Skin of body (tissue), 2 donors: ENCODE measurements around the gene NOTCH2. TPM values are rescaled to one million over a fixed set of nuclear protein-coding genes. Genes with fewer than 3 reads are reported as not detected.

Experiments
- DNase-seq: peaks from one replicate; lab custom pipeline; 2025; lab: John Stamatoyannopoulos, UW
- total RNA-seq: library from RNA; depleted of rRNA; stranded (reverse); fragments of >200 nt; gene quantifications from one replicate; pipeline ENCODE4 v1.2.3, GENCODE V29; 2014

The NOTCH2 gene
- total RNA-seq, 1 donor from 2014 or later: 188 TPM

DNA sequence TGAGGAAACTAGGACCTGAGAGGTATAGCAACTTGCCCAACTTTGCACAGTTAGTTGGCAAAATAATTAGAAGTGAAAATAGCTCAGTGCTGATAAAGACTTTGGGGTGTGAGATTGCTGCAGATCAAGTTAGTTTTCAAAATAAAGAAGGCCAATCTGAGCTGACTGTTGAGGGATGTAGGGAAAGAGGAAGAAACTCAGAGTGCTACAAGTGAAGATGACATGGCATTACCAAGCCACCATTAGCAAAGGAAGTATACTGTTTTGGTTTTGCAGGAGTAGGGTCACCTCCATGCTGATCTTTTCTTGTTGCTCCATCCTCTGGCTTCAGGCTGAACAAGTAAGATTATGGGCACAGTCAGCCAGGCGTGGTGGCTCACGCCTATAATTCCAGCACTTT lies 94.5 kb downstream of the NOTCH2 start:
- DNase-seq: no peak

DNA sequence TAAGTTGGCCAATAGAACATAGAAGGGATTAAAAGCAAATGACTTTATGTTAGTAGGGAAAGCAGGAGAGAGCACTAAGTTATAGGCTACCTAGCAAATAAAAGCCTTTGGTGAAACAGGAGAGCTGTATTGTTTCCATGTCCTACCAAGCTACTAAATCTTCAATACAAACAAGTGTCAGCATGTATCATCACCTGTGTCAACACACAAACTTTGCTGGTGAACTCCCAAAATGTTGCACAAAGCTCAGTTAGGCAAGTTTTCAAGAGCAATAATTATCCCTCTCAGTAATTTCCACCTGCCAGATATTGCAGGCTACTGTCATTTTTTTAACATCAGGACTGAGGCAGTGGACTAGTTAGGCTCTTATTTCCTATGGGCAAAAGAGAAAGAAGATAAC lies 95.4 kb downstream of the NOTCH2 start:
- DNase-seq: no peak

DNA sequence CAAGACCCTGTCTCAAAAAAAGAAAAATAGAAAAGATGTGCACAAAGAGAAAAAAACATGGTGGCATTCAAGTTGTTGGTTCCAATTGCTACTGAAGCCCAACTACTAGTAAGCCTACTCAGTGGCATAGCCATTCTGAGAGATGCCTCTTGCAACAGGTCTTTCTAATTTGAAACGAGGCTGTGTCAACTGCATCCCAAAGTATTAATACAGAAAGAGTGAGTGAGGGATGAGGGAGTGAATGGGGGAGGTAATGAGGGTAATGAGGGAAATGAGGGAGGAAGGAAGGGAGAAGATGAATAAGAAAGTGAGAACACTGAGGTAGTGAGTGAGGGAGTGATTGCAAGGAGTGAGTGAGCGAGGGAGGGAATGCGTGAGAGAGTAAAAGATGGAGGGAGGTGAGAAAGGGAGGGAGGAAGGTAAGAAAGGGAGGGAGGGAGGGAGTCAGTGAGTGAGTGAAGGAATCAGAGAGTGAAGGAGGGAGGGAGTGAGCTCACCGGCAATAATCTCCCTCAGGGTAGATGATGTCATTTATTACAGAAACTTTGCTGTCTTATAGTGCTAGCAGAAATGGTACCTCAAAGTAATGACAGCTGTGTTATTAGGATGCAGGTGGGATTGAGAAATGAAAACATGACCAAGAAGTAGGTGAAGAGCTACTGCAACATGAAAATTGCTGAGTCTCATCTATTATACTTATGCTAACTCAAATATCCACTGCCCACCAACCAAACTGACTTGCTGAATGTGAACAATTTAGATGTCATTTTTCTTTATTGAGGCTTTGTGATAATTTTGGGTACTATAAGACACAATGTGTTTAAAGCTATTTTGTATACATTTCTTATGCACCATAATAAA lies 97.5 kb downstream of the NOTCH2 start:
- no peak for DNase-seq

DNA sequence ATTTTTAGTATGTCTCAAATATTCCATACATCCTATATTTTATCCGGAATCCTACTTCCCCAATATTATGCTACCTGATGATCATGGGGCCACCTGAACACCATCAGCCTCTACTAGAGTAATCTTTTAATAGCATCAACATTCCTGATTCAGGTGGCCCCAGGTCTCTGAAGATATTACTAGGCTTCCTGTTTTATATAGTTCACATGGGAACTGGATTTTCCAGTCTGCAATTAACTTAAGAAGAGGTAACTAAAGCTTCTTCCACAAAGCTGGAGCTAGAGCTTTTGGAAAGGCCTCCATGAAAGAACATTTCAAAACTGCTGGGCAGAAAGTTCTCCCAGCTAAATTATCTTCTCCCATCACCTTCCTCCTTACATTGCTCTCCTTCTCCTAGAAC lies 100.9 kb downstream of the NOTCH2 start:
- DNase-seq: no peak

DNA sequence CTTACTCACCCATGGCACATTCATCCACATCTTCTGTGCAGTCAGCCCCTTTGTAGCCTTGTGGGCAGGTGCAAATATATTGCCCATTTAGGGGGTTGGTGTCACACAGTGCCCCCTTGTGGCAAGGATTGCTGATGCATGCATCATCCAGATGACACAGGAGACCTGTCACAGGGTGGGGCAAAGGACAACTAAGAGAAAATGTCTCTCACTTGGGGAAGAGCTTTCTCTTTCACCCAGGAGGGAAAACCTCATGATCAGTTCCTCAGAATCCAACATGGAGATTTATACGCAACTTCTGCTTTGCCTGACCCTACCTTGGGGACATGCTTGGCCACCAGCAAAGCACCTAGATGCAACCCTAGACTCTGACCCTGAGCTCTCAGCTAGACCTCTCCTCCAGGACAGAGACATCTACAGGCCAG lies 101.4 kb downstream of the NOTCH2 start:
- no peak for DNase-seq

DNA sequence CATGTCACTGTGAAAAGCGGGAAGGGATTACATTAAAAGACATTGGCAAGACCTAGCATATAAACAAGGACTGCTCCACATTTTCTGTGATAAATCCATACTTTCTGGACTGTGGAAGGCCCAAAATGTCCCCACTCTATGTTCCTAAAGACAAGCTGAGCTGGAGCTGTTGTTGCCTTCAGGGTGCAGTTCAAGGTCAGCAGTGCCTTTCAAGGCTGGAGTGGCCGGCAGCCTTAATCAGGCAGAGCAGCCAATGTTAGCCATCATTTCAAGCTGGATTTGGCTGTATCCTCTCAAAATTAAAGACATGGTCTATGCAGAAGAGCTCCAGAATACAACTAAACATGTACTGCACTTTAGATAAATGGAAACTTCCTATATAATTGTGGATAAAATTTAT lies 102.8 kb downstream of the NOTCH2 start:
- DNase-seq: no peak

DNA sequence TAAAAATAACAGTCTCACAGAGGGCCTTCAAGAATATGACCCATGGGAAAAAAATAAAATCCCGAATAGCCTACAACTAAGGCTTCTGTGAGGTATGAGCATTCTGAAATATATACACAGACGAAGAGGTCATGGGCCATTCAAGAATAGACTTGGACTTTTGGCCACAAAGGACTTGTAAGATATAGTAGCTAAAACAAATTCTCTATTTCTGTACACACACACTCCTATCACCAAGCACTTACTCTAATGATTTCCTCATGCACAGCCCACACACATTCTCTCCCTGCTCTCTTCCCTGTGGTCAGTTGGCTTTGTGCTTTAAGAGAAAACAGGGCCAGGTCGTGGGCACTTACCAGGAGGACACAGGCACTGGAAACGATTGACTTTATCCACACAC lies 103.4 kb downstream of the NOTCH2 start:
- peak; percentile 26 for DNase-seq

DNA sequence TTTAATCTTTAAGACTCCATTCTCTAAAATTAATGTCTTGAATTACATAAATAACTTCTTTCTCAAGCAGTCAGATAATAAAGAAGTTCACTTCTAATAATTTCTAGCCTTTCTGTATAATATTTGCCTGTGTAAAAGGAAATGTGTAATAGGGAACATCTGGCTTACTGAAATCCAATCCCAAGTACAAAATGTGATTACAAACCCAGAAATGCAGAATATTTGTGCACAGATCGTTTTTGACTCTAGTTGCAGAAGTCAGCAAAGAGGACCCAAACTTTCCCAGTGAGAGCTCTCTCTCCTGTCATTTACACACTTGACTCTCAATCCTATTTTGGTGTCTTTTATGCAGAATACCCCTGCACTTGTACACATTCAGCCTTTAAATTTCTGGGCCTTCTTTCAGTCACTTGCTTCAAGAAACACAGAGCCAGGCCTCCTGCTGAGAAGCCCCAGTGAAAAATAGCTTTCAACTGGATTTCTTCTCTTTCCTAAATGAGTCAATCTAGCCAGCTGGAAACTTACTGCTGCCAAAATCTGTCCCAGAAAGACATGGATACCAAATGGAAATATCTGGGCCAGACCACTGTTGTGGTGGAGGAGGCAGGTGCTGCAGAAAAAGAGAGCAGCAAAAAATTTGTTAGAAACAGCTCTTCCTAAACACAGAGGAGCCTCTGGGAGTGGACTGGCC lies 104.6 kb downstream of the NOTCH2 start:
- DNase-seq: peak; percentile 30

DNA sequence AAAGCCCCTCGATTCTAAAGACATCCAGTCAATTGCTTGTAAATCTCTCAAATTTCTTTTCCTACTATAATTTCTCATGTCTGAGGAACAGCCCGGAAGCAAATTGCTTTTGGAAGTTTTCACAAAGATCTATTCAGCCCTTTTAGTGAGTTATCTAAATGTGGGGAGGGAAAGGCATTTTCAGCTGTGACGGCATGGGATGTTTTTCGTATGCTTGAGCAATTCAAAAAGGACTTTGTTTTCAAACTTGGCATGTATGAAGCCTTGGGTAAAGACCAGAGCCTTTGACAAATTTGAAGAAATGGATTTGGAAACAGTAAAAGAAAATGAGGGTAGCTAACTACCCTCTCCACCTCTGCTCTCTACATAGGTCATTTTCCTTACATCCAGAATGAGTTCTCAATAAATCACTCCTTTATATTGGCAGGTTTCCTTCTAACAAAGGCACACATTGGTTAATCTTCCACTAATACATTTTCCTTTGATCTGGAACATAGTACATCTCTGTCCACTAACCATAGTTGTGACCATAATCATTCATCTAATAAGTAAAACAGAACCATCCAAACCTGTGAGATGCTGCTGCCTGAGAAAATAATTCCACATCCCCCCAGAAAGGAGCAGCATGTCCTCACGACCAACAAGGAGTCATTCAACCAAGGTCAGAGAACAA lies 107.0 kb downstream of the NOTCH2 start:
- DNase-seq: no peak

DNA sequence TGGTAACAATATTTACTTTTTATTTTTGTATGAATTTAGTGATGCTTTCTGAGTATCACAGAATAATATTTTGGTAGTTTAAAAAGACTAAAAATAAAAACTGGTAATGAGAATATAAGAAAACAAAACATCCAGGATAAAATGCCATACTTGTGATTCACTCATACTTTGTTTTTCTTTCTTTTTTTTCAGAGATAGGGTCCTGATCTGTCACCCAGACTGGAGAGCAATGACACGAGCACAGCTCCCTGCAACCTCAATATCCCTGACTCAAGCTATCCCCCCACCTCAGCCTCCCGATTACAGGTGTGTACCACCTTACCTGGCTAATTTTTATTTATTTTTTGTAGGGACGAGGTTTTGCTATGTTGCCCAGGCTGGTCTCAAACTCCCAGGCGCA lies 109.0 kb downstream of the NOTCH2 start:
- no peak for DNase-seq

DNA sequence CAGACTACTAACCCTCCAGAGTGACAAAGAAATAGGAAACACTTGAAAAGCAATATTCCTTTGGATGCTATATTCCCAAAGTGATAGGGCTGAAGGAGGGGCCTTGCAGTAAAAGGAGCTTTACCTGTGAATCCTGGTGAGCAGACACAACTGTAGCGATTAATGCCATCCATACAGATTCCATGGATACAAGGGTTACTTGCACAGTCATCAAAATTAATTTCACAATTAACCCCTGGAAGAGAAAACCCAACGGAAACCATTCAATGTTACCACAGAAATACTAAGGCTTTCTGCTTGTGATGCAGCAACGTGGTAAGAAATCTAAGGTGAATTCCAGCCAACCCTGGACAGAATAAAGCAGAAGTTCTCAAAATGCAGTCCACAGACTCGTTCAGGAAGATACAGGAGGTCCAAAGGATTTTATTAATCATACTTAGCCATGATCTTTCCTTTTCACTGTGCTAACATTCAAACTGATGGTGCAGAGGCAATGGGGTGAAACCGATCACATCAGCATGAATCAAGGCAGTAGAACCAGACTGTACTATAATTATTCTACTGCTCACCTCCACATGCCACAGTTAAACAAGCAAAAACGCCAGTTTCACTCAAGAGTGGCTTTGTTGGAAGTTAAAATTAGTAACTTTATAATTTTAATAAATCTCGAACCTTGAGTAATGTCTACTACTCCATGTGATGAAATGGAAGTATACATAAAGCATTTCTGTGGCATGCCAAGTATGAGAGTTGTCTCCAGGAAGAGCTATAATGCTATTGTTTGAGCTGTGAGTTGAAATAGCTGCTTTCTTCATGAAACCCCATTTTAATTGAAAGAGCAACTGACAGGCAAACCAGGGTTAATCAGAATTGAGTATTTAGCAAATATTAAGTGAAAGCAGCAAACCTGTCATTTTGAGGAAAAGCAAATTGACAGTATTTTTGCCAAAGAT lies 109.9 kb downstream of the NOTCH2 start:
- DNase-seq: no peak

DNA sequence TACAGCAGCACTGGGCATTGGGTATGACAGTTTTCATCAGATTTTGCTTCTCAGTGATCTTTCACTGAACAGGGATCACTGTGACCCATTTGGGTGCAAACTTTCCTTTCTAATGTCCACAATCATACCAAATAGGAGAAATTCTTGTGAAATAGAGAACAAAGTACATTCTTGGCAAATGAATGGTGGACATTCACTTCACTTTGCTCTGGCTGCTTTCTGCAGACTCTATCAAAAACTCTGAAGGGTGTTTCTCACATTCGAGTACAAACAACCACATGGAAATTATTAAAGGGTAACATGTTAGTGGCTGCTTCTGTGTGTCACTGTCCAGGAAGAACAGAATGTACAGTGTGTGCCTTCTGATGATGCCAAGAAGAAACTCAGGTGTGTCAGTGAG lies 111.2 kb downstream of the NOTCH2 start:
- no peak for DNase-seq

DNA sequence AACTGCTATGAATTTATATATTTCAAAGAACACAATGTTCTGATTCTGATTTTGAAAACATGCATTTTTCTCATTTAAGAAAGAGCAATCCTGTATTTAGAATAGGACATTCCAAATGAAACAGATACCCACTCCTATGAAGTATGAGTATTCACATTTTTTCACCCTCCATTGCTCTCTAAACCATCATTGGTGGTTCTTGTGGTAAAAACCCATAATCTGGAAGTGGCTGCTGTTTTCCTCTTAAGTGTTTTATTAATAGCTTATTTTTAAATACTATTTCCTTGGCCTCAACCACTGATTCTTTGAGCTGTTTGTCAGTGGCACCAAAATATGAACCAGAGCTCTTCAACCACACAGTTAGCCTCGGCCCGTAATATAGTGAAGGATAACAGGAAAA lies 113.2 kb downstream of the NOTCH2 start:
- DNase-seq: no peak

DNA sequence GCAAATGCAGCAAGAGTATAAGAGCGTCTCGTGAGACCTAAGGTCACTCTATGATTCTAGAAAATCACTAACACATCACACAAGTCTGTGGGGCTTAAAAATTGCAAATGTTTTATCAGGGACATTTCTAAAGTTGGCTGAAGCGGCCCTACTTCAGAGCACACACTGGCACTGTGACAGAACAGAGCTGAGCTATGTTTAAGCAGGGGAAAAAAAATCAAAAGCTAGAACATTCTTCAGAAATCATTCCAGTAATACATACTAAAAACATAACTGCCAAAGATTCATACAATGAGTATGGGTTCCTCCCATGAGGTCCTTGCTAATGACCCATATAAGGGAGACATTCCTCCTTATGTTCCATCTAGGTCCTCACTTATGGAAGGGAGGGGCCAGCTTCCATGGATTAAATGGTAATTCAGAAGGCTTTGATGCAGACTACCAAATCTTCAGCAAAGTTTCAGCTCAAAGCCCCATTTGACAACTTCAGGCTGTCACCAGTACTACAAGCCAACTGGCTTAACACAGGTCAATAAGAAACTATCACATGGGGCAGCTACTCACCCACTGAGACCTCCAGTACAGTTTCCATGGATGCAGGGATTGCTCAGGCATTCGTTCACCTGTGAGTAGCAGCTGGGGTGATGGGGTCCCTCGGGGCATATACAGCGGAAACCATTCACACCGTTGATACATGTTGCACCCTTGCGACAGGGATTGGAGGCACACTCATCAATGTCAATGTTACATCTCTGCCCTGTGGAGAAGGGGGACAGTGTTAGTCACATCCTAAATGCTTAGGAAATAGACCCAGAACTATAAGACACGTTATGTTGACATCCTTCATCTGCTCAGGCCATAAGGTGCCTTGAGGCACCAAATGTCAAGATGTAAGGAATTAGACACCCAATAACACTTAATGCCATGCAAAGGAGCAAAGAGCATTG lies 114.7 kb downstream of the NOTCH2 start:
- peak; percentile 8 for DNase-seq

DNA sequence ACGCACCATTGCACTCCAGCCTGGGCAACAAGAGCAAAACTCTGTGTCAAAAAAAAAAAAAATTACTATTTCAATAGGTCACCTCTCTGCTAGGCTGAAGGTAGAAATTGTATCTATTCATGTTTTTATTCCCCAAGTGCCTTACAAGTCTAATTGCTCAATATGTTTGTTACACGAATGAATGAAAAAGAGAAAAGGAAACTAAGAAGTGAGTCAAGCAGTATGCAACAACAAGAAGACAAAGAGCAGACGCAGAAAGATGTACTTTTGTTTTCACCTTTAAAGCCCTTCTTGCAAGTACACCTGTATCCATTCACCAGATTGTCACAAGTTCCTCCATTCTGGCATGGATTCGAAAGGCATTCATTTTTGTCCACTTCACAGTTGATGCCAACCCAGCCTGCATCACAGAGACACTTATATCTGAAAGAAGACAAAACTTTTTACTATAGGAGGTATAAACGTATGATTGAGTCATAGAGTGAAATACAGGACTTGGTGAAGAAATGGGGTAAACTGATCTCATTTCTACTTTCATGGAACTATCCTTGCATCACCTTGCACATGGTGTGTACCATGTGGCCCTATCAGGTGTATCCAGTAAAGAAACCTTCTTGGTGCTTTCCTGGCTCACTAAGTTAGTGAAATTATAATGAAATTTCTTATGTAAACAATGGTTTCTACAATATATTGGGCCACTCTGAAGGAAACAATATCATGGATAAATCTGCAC lies 116.0 kb downstream of the NOTCH2 start:
- DNase-seq: no peak

DNA sequence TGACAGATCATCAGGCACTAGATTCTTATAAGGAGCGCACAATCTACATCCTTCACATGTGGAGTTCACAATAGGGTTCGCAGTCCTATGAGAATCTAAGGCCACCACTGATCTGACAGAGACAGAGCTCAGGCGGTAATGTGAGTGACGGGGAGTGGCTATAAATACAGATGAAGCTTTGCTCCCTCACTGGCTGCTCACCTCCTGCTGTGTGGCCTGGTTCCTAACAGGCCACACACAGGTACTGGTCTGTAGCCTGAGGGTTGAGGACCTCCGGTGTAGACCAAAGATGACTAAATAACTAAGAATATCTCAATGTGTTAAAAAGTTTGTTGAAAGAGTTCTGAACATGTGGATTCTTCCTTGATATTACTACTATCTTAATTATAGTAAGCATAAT lies 117.0 kb downstream of the NOTCH2 start:
- no peak for DNase-seq

DNA sequence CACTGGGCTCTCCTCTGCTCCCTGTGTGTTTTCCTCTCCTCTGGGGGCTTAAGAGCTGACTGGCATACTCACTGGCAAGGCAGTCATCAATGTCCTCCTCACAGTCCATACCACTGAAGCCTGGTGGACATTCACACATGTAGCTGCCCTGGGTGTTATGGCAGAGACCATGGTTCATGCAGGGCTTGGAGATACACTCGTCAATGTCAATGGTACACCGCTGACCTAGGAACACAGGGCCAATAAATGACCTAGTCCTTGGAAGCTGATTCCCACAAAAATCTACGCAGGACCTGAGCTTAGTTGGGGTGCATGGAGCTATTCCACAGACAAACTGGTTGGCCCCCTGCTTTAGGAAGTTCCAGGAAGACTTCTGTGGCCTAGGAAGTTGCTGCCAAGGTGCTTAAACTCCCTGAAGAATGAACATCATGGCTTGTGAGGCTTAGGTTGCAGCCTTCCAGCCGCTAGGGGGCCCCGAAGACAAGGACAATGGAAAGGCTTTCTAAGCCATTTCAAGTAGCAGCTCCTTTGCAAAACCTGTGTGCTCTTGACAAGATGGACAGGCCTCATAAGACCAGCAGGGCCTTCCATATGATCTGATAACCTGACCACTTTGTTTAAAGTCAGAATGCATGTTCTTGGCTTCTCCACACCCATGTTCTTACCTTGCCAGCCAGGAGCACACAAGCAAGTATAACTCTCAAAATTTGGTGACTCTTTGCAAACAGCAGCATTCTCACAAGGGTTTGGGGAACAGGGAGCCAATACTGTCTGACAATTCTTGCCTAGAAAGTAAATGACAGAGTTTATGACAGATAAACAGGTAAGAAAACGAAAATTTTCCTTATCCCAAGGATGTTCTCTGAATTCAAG lies 120.9 kb downstream of the NOTCH2 start:
- peak; percentile 51 for DNase-seq

DNA sequence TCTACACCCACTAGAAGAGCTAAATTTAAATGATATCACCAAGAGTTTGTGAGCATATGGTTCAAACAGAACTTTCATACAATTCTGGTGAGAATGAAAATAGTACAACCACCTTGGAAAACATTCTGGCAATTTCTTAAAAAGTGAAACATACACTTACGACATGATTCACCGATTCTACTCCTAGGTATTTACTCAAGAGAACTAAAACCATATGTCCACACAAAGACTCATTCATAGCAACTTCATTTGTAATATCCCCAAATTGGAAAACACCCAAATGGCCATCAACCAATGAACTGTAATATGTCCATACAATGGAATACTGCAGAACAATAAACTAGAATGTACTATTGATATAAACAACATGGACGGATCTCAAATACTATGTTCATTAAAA lies 122.0 kb downstream of the NOTCH2 start:
- DNase-seq: no peak
